Ovary (tissue), 9 donors: ENCODE measurements around the gene CRACR2B. TPM values are rescaled to one million over a fixed set of nuclear protein-coding genes. Genes with fewer than 3 reads are reported as not detected.

Source experiments
- DNase-seq, 5 donors: peaks; one replicate each; pipeline ENCODE4 v3.0.0-alpha.2; 2019 to 2020
- H3K27ac ChIP-seq, 2 donors: fragments of 200-600 bp; one replicate each; pipeline versions ENCODE4 v1.5.1 to v1.8.0; 2019 to 2022
- H3K27me3 ChIP-seq: fragments of 200-600 bp; one replicate; pipeline ENCODE4 v1.8.0; 2022
- H3K36me3 ChIP-seq: fragments of 200-600 bp; sonication (generic); one replicate; pipeline ENCODE4 v1.5.1; 2019
- H3K4me1 ChIP-seq: one replicate; pipeline ENCODE4 v1.8.1; 2013; ENCODE audit warnings: mild to moderate bottlenecking, moderate library complexity; ENCODE audit not compliant: insufficient read depth
- H3K4me3 ChIP-seq: fragments of 200-600 bp; sonication (generic); one replicate; pipeline ENCODE4 v1.5.1; 2017
- H3K9me3 ChIP-seq, 2 donors: fragments of 200-600 bp in 1 of 2; sonication (generic) in 1 of 2; one replicate each; pipeline versions ENCODE4 v1.5.1 to v1.8.1; 2013 to 2019; ENCODE audit warnings: mild to moderate bottlenecking in 1 of 2, moderate library complexity in 1 of 2
- CTCF ChIP-seq, 3 donors: fragments of 450-650 bp in 2 of 3; fragments of 200-600 bp in 1 of 3; IDR thresholded peaks; one replicate each; pipeline versions ENCODE4 v1.5.1 to v1.8.0; 2016 to 2022; ENCODE audit warnings: antibody characterized with exemption in 3 of 3, mild to moderate bottlenecking in 1 of 3
- EP300 ChIP-seq: sonication (generic); formaldehyde crosslinking; IDR thresholded peaks from one replicate; pipeline ENCODE4 v1.6.1; 2017; ENCODE audit warnings: antibody characterized with exemption
- POLR2A ChIP-seq: fragments of 450-650 bp; IDR thresholded peaks from one replicate; pipeline ENCODE4 v1.6.1; 2017; ENCODE audit warnings: antibody characterized with exemption, mild to moderate bottlenecking, moderate library complexity
- WGBS, 3 donors: extraction: QIAGEN DNeasy Blood & Tissue Kit in 1 of 3; methylation state at CpG; one replicate each; pipeline versions ENCODE4 v1.1.5 to v1.1.7; 2013 to 2017; 5-methylcytosine and 5-hydroxymethylcytosine counted together
- intact Hi-C, 4 donors: fragments of 100-400 bp; cut with DNase I; formaldehyde crosslinking; loops; one replicate each; pipeline versions ENCODE4 v1.11.0 to v1.15.1; 2022 to 2023
- polyA plus RNA-seq, 2 donors: library from polyadenylated mRNA; stranded (reverse); fragments of 200-250 nt in 1 of 2; fragments of 350-450 nt in 1 of 2; fragmentation: Illumina TruSeq in 1 of 2; extraction: RNeasy Lipid Tissue Mini Kit (QIAGEN cat#74804) in 1 of 2; gene quantifications; one replicate each; pipeline ENCODE4 v1.2.3, GENCODE V29; 2013 to 2014
- total RNA-seq, 7 donors: library from RNA; depleted of rRNA in 2 of 7; stranded (reverse); fragments of >200 nt in 2 of 7; fragmentation: NEBNext Ultra II Directional in 3 of 7; extraction: Animal tissue kit (Norgen Biotek cat#: 25700) in 3 of 7; gene quantifications; one replicate each; pipeline versions ENCODE4 v1.1.0 to v1.2.4, GENCODE V29; 2016 to 2023
- donor health status: DM: no; HTN: no; CAD: no; lungs with moderate emphysema.
- donor health status: DM: no; HTN: no; CAD: no.
- donor health status: Bipolar disorder and iron deficiency.
- donor health status: DM: yes; HTN: yes; CAD: no.
- donor health status: DM: no; HTN: no; CAD: no.
- donor health status: DM: yes; HTN: yes; CAD: no.

The CRACR2B gene
- total and polyA plus RNA-seq, 9 donors: 0.18 to 6.5 (median 3.9) TPM

- Histone ChIP-seq H3K4me1 (peaks cover 17% of the 10 kb centered on the region), H3K9me3 (no peaks in the 10 kb centered on the region), H3K27me3 (no peaks in the 10 kb centered on the region), H3K36me3 (no peaks in the 10 kb centered on the region), H3K27ac (no peak overlapping the region), H3K4me3 (no peak overlapping the region)
- no peak for DNase-seq
- TF ChIP-seq EP300: no peak
- no peak for TF ChIP-seq POLR2A
- TF ChIP-seq CTCF (IDR thresholded peaks at IDR 0.05): no peak
- WGBS, 3 donors: 80 to 90% (median 87%) methylated on average over 5 of the region's 5 CpGs
- intact Hi-C loops: no loop called here
Observed at GRCh38 chr11:839280-839623, 11.5 kb downstream of the CRACR2B start.

GRCh38 chr11:839875-840617 lies 12.3 kb downstream of the CRACR2B start:
- no peaks in the 10 kb centered on the region for H3K36me3 ChIP-seq
- WGBS, 3 donors: 63 to 73% (median 63%) methylated on average over 21 to 25 of the region's 25 CpGs
- H3K4me3 ChIP-seq: no peak overlapping the region
- no peaks in the 10 kb centered on the region for H3K9me3 ChIP-seq
- DNase-seq: no peak
- intact Hi-C loops: loop anchor here in 1 of 4 donors (5.0 to 10.0 kb wide), 2 partner anchors 33 to 625 kb away; partner anchors contain the start of genes PIDD1 and RPLP2
- no peak for TF ChIP-seq CTCF (IDR thresholded peaks at IDR 0.05)
- no peak for TF ChIP-seq POLR2A
- no peak for TF ChIP-seq EP300
- H3K27ac ChIP-seq: no peak overlapping the region
- no peaks in the 10 kb centered on the region for H3K27me3 ChIP-seq
- peaks cover 15% of the 10 kb centered on the region for H3K4me1 ChIP-seq

GRCh38 chr11:841981-842369 lies 14.3 kb downstream of the CRACR2B start:
- Histone ChIP-seq H3K27me3 (no peaks in the 10 kb centered on the region), H3K27ac (peak overlapping the region in 1 of 2 donors; percentile 92), H3K36me3 (no peaks in the 10 kb centered on the region), H3K4me1 (peaks cover 24% of the 10 kb centered on the region), H3K9me3 (no peaks in the 10 kb centered on the region), H3K4me3 (peak overlapping the region; percentile 49)
- 0 to 2% (median 1%) methylated on average over 22 to 27 of the region's 27 CpGs for WGBS, 3 donors
- intact Hi-C loops: loop anchor here in 1 of 4 donors (5.0 to 10.0 kb wide), 2 partner anchors 35 to 623 kb away; partner anchors contain the start of genes PIDD1 and RPLP2
- no peak for DNase-seq
- no peak for TF ChIP-seq EP300
- TF ChIP-seq CTCF (IDR thresholded peaks at IDR 0.05): no peak
- no peak for TF ChIP-seq POLR2A

- Histone ChIP-seq H3K4me1 (peaks cover 24% of the 10 kb centered on the region), H3K27ac (peak within 1 kb of the TSS; percentile 74 to 92), H3K4me3 (peak within 1 kb of the TSS; percentile 49), H3K36me3 (no peaks in the 10 kb centered on the region), H3K27me3 (no peaks in the 10 kb centered on the region), H3K9me3 (no peaks in the 10 kb centered on the region)
- intact Hi-C loops: loop anchor here in 1 of 4 donors (5.0 to 10.0 kb wide), 2 partner anchors 35 to 622 kb away; partner anchors contain the start of genes PIDD1 and RPLP2
- TF ChIP-seq POLR2A (peak; percentile 80), EP300 (no peak), CTCF (IDR thresholded peaks at IDR 0.05) (peak in 2 of 3 donors; percentile 55 to 68)
- 1% methylated on average over 33 to 87 of the region's 87 CpGs for WGBS, 3 donors
- DNase-seq: peak; percentile 87 to 93 (median 91)
Observed at GRCh38 chr11:842370-843002, 14.8 kb downstream of the CRACR2B start, which contains the start of the genes POLR2L and TSPAN4. TSS of gene POLR2L (minus strand) at chr11:842529. CDS start at chr11:842508, 21 bp downstream. TSS of gene TSPAN4 (plus strand) at chr11:842852. CDS start at chr11:850305, 7,453 bp downstream.
